Colonic mucosa (tissue), 4 donors: ENCODE results near the gene ZFPM1. TPM values are rescaled to one million over a fixed set of nuclear protein-coding genes. Genes with fewer than 3 reads are reported as not detected.
A peak's percentile ranks its signal among the peaks of the same experiment; 100 is the strongest.

Experiments used
- DNase-seq: peaks from one replicate; pipeline ENCODE4 v3.0.0-alpha.2; 2020
- H3K27ac ChIP-seq: fragments of 200-600 bp; one replicate; pipeline ENCODE4 v1.8.0; 2021
- H3K27me3 ChIP-seq: fragments of 200-600 bp; one replicate; pipeline ENCODE4 v1.8.0; 2021
- H3K36me3 ChIP-seq: fragments of 200-600 bp; one replicate; pipeline ENCODE4 v1.8.0; 2021
- H3K4me1 ChIP-seq: fragments of 200-600 bp; one replicate; pipeline ENCODE4 v1.8.0; 2021; ENCODE audit warnings: mild to moderate bottlenecking
- H3K4me3 ChIP-seq: fragments of 200-600 bp; one replicate; pipeline ENCODE4 v1.8.0; 2021
- H3K9ac ChIP-seq, 2 donors: one replicate each; pipeline ENCODE4 v1.7.0; 2013; ENCODE audit warnings: control low read depth in 2 of 2, low read depth in 2 of 2, low read length in 2 of 2
- H3K9me3 ChIP-seq: fragments of 200-600 bp; one replicate; pipeline ENCODE4 v1.8.0; 2021
- intact Hi-C: fragments of 100-400 bp; cut with DNase I; formaldehyde crosslinking; loops from one replicate; pipeline ENCODE4 v1.14.1; 2022
- total RNA-seq, 2 donors: library from RNA; stranded (reverse); fragmentation: NEBNext Ultra II Directional in 1 of 2; extraction: Animal tissue kit (Norgen Biotek cat#: 25700) in 1 of 2; gene quantifications; one replicate each; pipeline ENCODE4 v1.2.1, GENCODE V29; 2021
- TF ChIP-seq, protein P1 (sequence below): fragments of 200-600 bp; IDR thresholded peaks from one replicate; pipeline ENCODE4 v1.8.0; 2022; ENCODE audit warnings: antibody characterized with exemption, mild to moderate bottlenecking
- donor health status: healthy.
- donor health status: DM: no; HTN: no; CAD: no.
- donor health status: DM: no; HTN: no; CAD: no.

ZFPM1 gene
- total RNA-seq, 2 donors from 2014 or later: 6.6 to 12.5 TPM

- TF ChIP-seq, protein P1, sequence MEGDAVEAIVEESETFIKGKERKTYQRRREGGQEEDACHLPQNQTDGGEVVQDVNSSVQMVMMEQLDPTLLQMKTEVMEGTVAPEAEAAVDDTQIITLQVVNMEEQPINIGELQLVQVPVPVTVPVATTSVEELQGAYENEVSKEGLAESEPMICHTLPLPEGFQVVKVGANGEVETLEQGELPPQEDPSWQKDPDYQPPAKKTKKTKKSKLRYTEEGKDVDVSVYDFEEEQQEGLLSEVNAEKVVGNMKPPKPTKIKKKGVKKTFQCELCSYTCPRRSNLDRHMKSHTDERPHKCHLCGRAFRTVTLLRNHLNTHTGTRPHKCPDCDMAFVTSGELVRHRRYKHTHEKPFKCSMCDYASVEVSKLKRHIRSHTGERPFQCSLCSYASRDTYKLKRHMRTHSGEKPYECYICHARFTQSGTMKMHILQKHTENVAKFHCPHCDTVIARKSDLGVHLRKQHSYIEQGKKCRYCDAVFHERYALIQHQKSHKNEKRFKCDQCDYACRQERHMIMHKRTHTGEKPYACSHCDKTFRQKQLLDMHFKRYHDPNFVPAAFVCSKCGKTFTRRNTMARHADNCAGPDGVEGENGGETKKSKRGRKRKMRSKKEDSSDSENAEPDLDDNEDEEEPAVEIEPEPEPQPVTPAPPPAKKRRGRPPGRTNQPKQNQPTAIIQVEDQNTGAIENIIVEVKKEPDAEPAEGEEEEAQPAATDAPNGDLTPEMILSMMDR: no peak
- intact Hi-C loops: no loop called here
- H3K4me3 ChIP-seq: no peak overlapping the region
- H3K4me1 ChIP-seq: peaks cover 16% of the 10 kb centered on the region
- no peaks in the 10 kb centered on the region for H3K27me3 ChIP-seq
- H3K9ac ChIP-seq: no peak overlapping the region
- H3K9me3 ChIP-seq: no peaks in the 10 kb centered on the region
- H3K36me3 ChIP-seq: no peaks in the 10 kb centered on the region
- no peak for DNase-seq
- H3K27ac ChIP-seq: no peak overlapping the region
Measured at GRCh38 chr16:88524973-88525662, 72.0 kb downstream of the ZFPM1 start.

DNA sequence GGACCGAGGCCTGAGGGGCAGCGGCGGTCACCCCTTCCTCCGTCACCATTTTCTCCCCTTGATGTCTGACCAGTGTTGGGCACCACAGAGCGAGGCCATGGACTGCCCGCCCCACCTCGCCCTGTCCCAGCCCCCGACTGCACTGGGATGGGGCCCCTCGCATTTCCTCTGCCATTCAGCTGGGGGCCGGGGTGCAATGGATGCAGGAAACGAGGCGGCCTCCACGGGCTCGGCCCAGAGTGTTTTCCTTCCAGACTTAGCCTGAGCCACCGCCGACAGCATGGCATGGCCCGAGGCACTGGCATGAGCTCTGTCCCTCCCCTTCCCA is 72.5 kb downstream of the ZFPM1 start:
- no peaks in the 10 kb centered on the region for H3K27me3 ChIP-seq
- H3K4me3 ChIP-seq: no peak overlapping the region
- intact Hi-C loops: no loop called here
- H3K36me3 ChIP-seq: no peaks in the 10 kb centered on the region
- TF ChIP-seq, protein P1: no peak
- H3K9ac ChIP-seq: no peak overlapping the region
- DNase-seq: no peak
- no peak overlapping the region for H3K27ac ChIP-seq
- no peaks in the 10 kb centered on the region for H3K9me3 ChIP-seq
- H3K4me1 ChIP-seq: peaks cover 16% of the 10 kb centered on the region

GRCh38 chr16:88526008-88526905 is 73.2 kb downstream of the ZFPM1 start:
- no peak overlapping the region for H3K4me3 ChIP-seq
- H3K9me3 ChIP-seq: no peaks in the 10 kb centered on the region
- H3K27ac ChIP-seq: no peak overlapping the region
- intact Hi-C loops: loop anchor here (2.0 kb wide), 1 partner anchor 83 kb away; no protein-coding TSS in a partner anchor
- TF ChIP-seq, protein P1: no peak
- H3K4me1 ChIP-seq: peaks cover 16% of the 10 kb centered on the region
- no peak overlapping the region for H3K9ac ChIP-seq
- H3K36me3 ChIP-seq: no peaks in the 10 kb centered on the region
- H3K27me3 ChIP-seq: no peaks in the 10 kb centered on the region
- DNase-seq: no peak

DNA sequence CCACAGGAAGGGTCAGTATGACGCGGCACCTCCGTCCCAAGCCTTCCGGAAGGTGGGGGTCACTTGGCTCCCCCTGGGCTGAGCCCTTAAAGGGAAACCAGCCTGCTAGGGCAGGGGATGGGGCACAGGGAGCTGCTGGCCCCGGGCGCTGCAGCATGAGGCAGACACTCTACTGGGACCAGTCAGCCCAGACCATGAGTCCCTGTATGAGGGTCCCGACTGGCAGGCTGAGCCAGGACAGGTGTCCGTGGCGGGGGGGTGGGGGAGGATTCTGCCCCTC is 73.8 kb downstream of the ZFPM1 start:
- H3K27me3 ChIP-seq: no peaks in the 10 kb centered on the region
- TF ChIP-seq, protein P1: no peak
- no peaks in the 10 kb centered on the region for H3K9me3 ChIP-seq
- intact Hi-C loops: loop anchor here (2.0 kb wide), 1 partner anchor 84 kb away; no protein-coding TSS in a partner anchor
- H3K36me3 ChIP-seq: no peaks in the 10 kb centered on the region
- no peak for DNase-seq
- H3K4me1 ChIP-seq: peaks cover 16% of the 10 kb centered on the region
- no peak overlapping the region for H3K4me3 ChIP-seq
- H3K27ac ChIP-seq: no peak overlapping the region
- no peak overlapping the region for H3K9ac ChIP-seq

DNA sequence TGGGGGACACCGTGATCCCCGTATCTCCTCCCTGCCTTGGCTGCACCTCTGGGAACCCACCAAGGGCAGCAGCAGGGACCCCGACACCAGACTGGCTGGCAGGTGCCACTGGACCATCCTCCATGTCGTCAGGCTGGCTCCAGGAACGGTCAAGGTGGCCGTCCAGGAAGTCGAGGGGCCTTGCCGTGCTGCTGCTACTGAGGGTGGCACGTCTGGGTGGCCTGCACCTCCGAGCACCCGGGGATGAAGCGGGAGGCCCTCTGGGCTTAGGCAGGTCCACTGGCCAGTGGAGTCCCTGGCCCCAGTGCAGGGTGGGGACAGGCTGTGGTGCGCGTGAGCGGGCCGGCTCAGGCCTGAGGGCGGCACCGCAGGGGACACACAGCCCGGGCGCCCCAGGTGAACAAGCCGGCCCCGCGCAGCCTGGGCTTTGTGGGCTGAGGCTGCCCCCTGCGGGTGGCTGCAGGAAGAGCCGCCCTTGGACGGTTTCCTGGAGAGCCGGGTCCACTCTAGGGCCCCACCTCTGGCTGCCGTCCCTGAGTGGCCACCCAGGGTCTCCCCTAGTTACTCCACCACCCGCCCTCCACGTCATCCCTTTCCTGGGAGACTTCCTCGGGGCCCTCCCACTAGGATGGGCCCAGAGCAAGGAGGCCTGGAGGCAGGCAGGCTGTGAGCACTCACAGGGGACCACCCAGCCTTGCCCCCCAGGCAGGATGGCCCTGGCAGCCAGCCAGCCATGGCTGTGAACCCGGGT is 74.3 kb downstream of the ZFPM1 start:
- Histone ChIP-seq H3K4me1 (peaks cover 16% of the 10 kb centered on the region), H3K27me3 (no peaks in the 10 kb centered on the region), H3K27ac (no peak overlapping the region), H3K9me3 (no peaks in the 10 kb centered on the region), H3K9ac (no peak overlapping the region), H3K4me3 (no peak overlapping the region), H3K36me3 (no peaks in the 10 kb centered on the region)
- peak; percentile 72 for DNase-seq
- TF ChIP-seq, protein P1: peak; percentile 85
- intact Hi-C loops: loop anchor here (2.0 kb wide), 1 partner anchor 85 kb away; no protein-coding TSS in a partner anchor
